ENCODE measurements around the gene SPRED2. TPM values are rescaled to one million over a fixed set of nuclear protein-coding genes. Genes with fewer than 3 reads are reported as not detected.
A peak's percentile ranks its signal among the peaks of the same experiment; 100 is the strongest.

Gene SPRED2
- polyA plus RNA-seq, 2 of the 4 experiments (the other 2 are of a cell fraction), result 20.6 to 29.3 TPM

DNA sequence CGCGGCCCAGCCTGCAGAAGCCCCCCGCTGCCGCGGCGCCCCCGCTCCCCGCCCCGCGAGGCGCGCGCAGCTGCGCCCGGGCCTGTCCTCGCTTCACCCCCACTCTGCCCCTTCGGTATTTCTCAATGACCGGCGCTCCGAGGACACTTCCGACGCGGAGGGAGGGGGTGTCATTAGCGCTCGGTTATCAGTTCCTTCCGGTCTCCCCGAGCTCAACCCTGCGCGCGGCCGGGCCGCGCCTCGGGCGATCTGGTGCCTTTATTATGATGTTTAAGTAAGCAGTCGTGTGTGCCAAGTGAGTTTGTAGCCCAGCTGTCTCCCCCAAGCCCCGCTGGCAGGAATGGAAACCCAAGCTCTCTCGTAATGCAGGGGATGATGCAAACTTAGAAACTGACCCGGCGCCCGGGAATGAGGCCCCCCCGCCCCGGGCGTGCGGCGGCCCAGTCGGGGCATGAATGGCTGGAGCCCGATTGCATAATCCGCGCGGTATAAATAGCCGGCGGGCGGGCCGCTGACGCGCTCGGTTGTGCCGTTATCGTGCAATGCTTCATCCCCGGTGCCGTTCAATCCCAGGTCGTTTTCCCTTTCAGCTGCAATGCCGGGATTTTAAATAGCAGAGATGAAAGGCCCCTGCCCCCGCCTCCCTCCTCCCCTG, 3.9 kb upstream of the SPRED2 start:
- peak; percentile 73 to 84 for DNase-seq (ENCODE audit: low read depth in 1 of 2, low spot score in 1 of 2)
- H3K4me3 ChIP-seq, result peak overlapping the region; percentile 74
- H3K9me3 ChIP-seq, result no peaks in the 10 kb centered on the region
- no peak for FAIRE-seq
- peaks cover 17% of the 10 kb centered on the region for H3K4me1 ChIP-seq
- 2% methylated on average over 39 of the region's 65 CpGs for WGBS (ENCODE audit: missing lambda C conversion rate)
- peak overlapping the region; percentile 97 to 98 for H3K27ac ChIP-seq
- CTCF ChIA-PET, result interaction anchor here (0.6 to 4.7 kb wide), 14 partner anchors 40 to 312 kb away, joined by 3 to 27 read pairs (median 4); no protein-coding TSS in a partner anchor
- ATAC-seq, result peak; percentile 56 to 62
- POLR2A ChIA-PET, result interaction anchor here (0.7 to 2.1 kb wide), 15 partner anchors 8 to 371 kb away, joined by 3 to 18 read pairs (median 4); partner anchors contain the start of genes ACTR2 and RAB1A
- peak overlapping the region; percentile 74 for H3K4me2 ChIP-seq
- no peak for TF ChIP-seq HOXB5 (CRISPR knock-in tag; IDR thresholded peaks at IDR 0.05)
- no peak for TF ChIP-seq CBX8 (IDR thresholded peaks at IDR 0.05)
- TF ChIP-seq HEYL (CRISPR knock-in tag; IDR thresholded peaks at IDR 0.05), result no peak
- TF ChIP-seq, protein P1, sequence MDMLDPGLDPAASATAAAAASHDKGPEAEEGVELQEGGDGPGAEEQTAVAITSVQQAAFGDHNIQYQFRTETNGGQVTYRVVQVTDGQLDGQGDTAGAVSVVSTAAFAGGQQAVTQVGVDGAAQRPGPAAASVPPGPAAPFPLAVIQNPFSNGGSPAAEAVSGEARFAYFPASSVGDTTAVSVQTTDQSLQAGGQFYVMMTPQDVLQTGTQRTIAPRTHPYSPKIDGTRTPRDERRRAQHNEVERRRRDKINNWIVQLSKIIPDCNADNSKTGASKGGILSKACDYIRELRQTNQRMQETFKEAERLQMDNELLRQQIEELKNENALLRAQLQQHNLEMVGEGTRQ (IDR thresholded peaks at IDR 0.05), result no peak
- no peak for TF ChIP-seq ZC3H11A (IDR thresholded peaks at IDR 0.05)
- TF ChIP-seq, protein P2, sequence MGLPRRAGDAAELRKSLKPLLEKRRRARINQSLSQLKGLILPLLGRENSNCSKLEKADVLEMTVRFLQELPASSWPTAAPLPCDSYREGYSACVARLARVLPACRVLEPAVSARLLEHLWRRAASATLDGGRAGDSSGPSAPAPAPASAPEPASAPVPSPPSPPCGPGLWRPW (IDR thresholded peaks at IDR 0.05), result peak; percentile 54
- TF ChIP-seq, protein P3, sequence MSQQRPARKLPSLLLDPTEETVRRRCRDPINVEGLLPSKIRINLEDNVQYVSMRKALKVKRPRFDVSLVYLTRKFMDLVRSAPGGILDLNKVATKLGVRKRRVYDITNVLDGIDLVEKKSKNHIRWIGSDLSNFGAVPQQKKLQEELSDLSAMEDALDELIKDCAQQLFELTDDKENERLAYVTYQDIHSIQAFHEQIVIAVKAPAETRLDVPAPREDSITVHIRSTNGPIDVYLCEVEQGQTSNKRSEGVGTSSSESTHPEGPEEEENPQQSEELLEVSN (IDR thresholded peaks at IDR 0.05; ENCODE audit: borderline replicate concordance, low read depth), result no peak
- TF ChIP-seq FOSL2 (IDR thresholded peaks at IDR 0.05), result no peak
- peak; percentile 44; the same call in 1 of the 2 replicates for TF ChIP-seq FOSL2 (CRISPR knock-in tag; IDR thresholded peaks at IDR 0.05)
- TF ChIP-seq ESRRA (IDR thresholded peaks at IDR 0.05; ENCODE audit: borderline replicate concordance, low read length), result no peak; the same call in 1 of the 2 replicates
- no peak for TF ChIP-seq FOXS1 (CRISPR knock-in tag; IDR thresholded peaks at IDR 0.05)
- TF ChIP-seq, protein P4, sequence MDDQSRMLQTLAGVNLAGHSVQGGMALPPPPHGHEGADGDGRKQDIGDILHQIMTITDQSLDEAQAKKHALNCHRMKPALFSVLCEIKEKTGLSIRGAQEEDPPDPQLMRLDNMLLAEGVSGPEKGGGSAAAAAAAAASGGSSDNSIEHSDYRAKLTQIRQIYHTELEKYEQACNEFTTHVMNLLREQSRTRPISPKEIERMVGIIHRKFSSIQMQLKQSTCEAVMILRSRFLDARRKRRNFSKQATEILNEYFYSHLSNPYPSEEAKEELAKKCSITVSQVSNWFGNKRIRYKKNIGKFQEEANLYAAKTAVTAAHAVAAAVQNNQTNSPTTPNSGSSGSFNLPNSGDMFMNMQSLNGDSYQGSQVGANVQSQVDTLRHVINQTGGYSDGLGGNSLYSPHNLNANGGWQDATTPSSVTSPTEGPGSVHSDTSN (IDR thresholded peaks at IDR 0.05), result no peak
- no peak for TF ChIP-seq HOXB13 (CRISPR knock-in tag; IDR thresholded peaks at IDR 0.05; ENCODE audit: low read depth)
- 0 out of 2 replicates have a peak, but pooled peaks have one; percentile 24 for TF ChIP-seq JUNB (IDR thresholded peaks at IDR 0.05)
- TF ChIP-seq, protein P5, sequence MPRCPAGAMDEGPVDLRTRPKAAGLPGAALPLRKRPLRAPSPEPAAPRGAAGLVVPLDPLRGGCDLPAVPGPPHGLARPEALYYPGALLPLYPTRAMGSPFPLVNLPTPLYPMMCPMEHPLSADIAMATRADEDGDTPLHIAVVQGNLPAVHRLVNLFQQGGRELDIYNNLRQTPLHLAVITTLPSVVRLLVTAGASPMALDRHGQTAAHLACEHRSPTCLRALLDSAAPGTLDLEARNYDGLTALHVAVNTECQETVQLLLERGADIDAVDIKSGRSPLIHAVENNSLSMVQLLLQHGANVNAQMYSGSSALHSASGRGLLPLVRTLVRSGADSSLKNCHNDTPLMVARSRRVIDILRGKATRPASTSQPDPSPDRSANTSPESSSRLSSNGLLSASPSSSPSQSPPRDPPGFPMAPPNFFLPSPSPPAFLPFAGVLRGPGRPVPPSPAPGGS (IDR thresholded peaks at IDR 0.05), result peak; percentile 96
- TF ChIP-seq CEBPB (IDR thresholded peaks at IDR 0.05), result peak; percentile 97 to 98
- TF ChIP-seq NPAS2 (CRISPR knock-in tag; IDR thresholded peaks at IDR 0.05; ENCODE audit: borderline replicate concordance), result no peak
- 0 out of 2 replicates have a peak, but pooled peaks have one; percentile 38 for TF ChIP-seq TFCP2L1 (CRISPR knock-in tag; IDR thresholded peaks at IDR 0.05)
- TF ChIP-seq, protein P6, sequence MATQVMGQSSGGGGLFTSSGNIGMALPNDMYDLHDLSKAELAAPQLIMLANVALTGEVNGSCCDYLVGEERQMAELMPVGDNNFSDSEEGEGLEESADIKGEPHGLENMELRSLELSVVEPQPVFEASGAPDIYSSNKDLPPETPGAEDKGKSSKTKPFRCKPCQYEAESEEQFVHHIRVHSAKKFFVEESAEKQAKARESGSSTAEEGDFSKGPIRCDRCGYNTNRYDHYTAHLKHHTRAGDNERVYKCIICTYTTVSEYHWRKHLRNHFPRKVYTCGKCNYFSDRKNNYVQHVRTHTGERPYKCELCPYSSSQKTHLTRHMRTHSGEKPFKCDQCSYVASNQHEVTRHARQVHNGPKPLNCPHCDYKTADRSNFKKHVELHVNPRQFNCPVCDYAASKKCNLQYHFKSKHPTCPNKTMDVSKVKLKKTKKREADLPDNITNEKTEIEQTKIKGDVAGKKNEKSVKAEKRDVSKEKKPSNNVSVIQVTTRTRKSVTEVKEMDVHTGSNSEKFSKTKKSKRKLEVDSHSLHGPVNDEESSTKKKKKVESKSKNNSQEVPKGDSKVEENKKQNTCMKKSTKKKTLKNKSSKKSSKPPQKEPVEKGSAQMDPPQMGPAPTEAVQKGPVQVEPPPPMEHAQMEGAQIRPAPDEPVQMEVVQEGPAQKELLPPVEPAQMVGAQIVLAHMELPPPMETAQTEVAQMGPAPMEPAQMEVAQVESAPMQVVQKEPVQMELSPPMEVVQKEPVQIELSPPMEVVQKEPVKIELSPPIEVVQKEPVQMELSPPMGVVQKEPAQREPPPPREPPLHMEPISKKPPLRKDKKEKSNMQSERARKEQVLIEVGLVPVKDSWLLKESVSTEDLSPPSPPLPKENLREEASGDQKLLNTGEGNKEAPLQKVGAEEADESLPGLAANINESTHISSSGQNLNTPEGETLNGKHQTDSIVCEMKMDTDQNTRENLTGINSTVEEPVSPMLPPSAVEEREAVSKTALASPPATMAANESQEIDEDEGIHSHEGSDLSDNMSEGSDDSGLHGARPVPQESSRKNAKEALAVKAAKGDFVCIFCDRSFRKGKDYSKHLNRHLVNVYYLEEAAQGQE (IDR thresholded peaks at IDR 0.05), result peak; percentile 9; the same call in 1 of the 2 replicates
- no peak for TF ChIP-seq MAFK (IDR thresholded peaks at IDR 0.05; ENCODE audit: partially characterized antibody)
- TF ChIP-seq RNF2 (IDR thresholded peaks at IDR 0.05; ENCODE audit: borderline replicate concordance, low read depth), result no peak
- TF ChIP-seq JUN (IDR thresholded peaks at IDR 0.05), result peak; percentile 80 to 96
- peak in 1 of 2 experiments; percentile 37; a peak in 1 of 5 replicates for TF ChIP-seq EP300 (IDR thresholded peaks at IDR 0.05)
- no peak for TF ChIP-seq NR3C1 (IDR thresholded peaks at IDR 0.05)
- 0 out of 2 replicates have a peak, but pooled peaks have one; percentile 26 for TF ChIP-seq GATA3 (IDR thresholded peaks at IDR 0.05; ENCODE audit: borderline replicate concordance)
- TF ChIP-seq, protein P7, sequence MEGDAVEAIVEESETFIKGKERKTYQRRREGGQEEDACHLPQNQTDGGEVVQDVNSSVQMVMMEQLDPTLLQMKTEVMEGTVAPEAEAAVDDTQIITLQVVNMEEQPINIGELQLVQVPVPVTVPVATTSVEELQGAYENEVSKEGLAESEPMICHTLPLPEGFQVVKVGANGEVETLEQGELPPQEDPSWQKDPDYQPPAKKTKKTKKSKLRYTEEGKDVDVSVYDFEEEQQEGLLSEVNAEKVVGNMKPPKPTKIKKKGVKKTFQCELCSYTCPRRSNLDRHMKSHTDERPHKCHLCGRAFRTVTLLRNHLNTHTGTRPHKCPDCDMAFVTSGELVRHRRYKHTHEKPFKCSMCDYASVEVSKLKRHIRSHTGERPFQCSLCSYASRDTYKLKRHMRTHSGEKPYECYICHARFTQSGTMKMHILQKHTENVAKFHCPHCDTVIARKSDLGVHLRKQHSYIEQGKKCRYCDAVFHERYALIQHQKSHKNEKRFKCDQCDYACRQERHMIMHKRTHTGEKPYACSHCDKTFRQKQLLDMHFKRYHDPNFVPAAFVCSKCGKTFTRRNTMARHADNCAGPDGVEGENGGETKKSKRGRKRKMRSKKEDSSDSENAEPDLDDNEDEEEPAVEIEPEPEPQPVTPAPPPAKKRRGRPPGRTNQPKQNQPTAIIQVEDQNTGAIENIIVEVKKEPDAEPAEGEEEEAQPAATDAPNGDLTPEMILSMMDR (IDR thresholded peaks at IDR 0.05), result no peak
- TF ChIP-seq CHD4 (IDR thresholded peaks at IDR 0.05; ENCODE audit: borderline replicate concordance), result no peak
- no peak for TF ChIP-seq POLR2AphosphoS2 (conservative IDR thresholded peaks at IDR 0.05; ENCODE audit: low read length)
- no peak for TF ChIP-seq HDAC2 (IDR thresholded peaks at IDR 0.05)
- peak; percentile 40; the same call in 1 of the 2 replicates for TF ChIP-seq MYC (IDR thresholded peaks at IDR 0.05; ENCODE audit: borderline replicate concordance, low read length)
- TF ChIP-seq RAD21 (conservative IDR thresholded peaks at IDR 0.05 in 1 of 2, IDR thresholded peaks at IDR 0.05 in 1 of 2), result no peak; a peak in 3 of 5 replicates
- TF ChIP-seq RCOR1 (IDR thresholded peaks at IDR 0.05; ENCODE audit: low read depth, low read length), result no peak
